HepG2 (cell line): Measurements from ENCODE around the gene TIMM10. TPM values are rescaled to one million over a fixed set of nuclear protein-coding genes. Genes with fewer than 3 reads are reported as not detected.

ENCODE experiments used
- GPBP1L1 ChIP-seq: sonication (generic); formaldehyde crosslinking; IDR thresholded peaks from 2 replicates; pipeline ENCODE4 v1.5.0; 2020; ENCODE audit warnings: mild to moderate bottlenecking, missing genetic modification reagents
- HNF1B ChIP-seq: sonication (generic); formaldehyde crosslinking; IDR thresholded peaks from 2 replicates; pipeline ENCODE4 v1.5.1; 2020; ENCODE audit warnings: mild to moderate bottlenecking, moderate library complexity, missing genetic modification reagents
- KLF13 ChIP-seq: sonication (generic); formaldehyde crosslinking; IDR thresholded peaks from 2 replicates; pipeline ENCODE4 v1.4.0; 2020; ENCODE audit warnings: mild to moderate bottlenecking, missing genetic modification reagents
- PRMT3 ChIP-seq: sonication (generic); formaldehyde crosslinking; IDR thresholded peaks from 2 replicates; pipeline ENCODE4 v1.8.1; 2022; ENCODE audit warnings: low read depth, mild to moderate bottlenecking, moderate library complexity, missing genetic modification reagents, borderline replicate concordance
- SAP130 ChIP-seq: IDR thresholded peaks from 2 replicates; pipeline ENCODE4 v1.6.1; 2016; ENCODE audit warnings: low read depth
- SATB2 ChIP-seq: sonication (generic); formaldehyde crosslinking; IDR thresholded peaks from 2 replicates; pipeline ENCODE4 v1.5.0; 2020; ENCODE audit warnings: missing genetic modification reagents
- SNAPC2 ChIP-seq: sonication (generic); formaldehyde crosslinking; IDR thresholded peaks from 2 replicates; pipeline ENCODE4 v1.8.1; 2022; ENCODE audit warnings: mild to moderate bottlenecking, missing genetic modification reagents
- YY1 ChIP-seq: IDR thresholded peaks from 2 replicates; pipeline ENCODE4 v1.6.1; 2011; ENCODE audit warnings: low read length, low read depth, moderate library complexity, mild to moderate bottlenecking; ENCODE audit not compliant: insufficient read depth, insufficient replicate concordance
- ZBTB38 ChIP-seq: sonication (generic); formaldehyde crosslinking; IDR thresholded peaks from 2 replicates; pipeline ENCODE4 v1.5.1; 2020; ENCODE audit warnings: mild to moderate bottlenecking, missing genetic modification reagents
- ZBTB43 ChIP-seq: sonication (generic); formaldehyde crosslinking; conservative IDR thresholded peaks from 2 replicates; pipeline ENCODE4 v1.4.0; 2020; ENCODE audit warnings: missing genetic modification reagents
- ZFP91 ChIP-seq: sonication (generic); formaldehyde crosslinking; IDR thresholded peaks from 2 replicates; pipeline ENCODE4 v1.9.0; 2022; ENCODE audit warnings: missing genetic modification reagents, mild to moderate bottlenecking, borderline replicate concordance
- ZHX1 ChIP-seq: sonication (generic); formaldehyde crosslinking; IDR thresholded peaks from 2 replicates; pipeline ENCODE4 v1.8.1; 2022; ENCODE audit warnings: low read depth, mild to moderate bottlenecking, missing genetic modification reagents
- polyA plus RNA-seq, 8 experiments: library from polyadenylated mRNA; depleted of rRNA in 3 of 8; stranded (reverse) in 7 of 8; unstranded in 1 of 8; fragments of >200 nt; fragmentation: Illumina TruSeq in 4 of 8; extraction: Trizol in 4 of 8; gene quantifications; 2 replicates each; pipeline versions ENCODE4 v1.2.1 to v1.2.3, GENCODE V29; 2011 to 2016; ENCODE audit warnings: low read depth in 4 of 8, missing spikeins in 1 of 8, mixed read lengths in 1 of 8; ENCODE audit not compliant: insufficient read depth in 1 of 8
- total RNA-seq, 5 experiments: library from RNA; depleted of rRNA; stranded (reverse); fragments of >200 nt; fragmentation: Illumina TruSeq; extraction: Trizol; gene quantifications; 2 replicates each; pipeline ENCODE4 v1.2.3, GENCODE V29; 2016; ENCODE audit warnings: low read depth in 1 of 5

Gene TIMM10
- total and polyA plus RNA-seq, 2 of the 13 experiments (the other 11 are each of a cell fraction or from before 2014, with no cell fraction given): 67.8 to 82.2 TPM

- TF ChIP-seq SNAPC2 (CRISPR knock-in tag) (no peak), ZBTB38 (CRISPR knock-in tag) (0 out of 2 replicates have a peak, but pooled peaks have one; percentile 7), SAP130 (peak; percentile 56; the same call in 1 of the 2 replicates), PRMT3 (no peak), KLF13 (0 out of 2 replicates have a peak, but pooled peaks have one; percentile 64), ZBTB43 (CRISPR knock-in tag) (no peak), YY1 (peak; percentile 35), ZHX1 (CRISPR knock-in tag) (no peak), ZFP91 (CRISPR knock-in tag) (peak; percentile 81), SATB2 (no peak), HNF1B (CRISPR knock-in tag) (no peak), GPBP1L1 (CRISPR knock-in tag) (no peak)
- TF ChIP-seq, all 625 proteins: peak for 104
Observed at GRCh38 chr11:57567515-57568329, 37.2 kb upstream of the TIMM10 start, which contains the start of gene UBE2L6 (continued).
